ENCODE results near the gene A3GALT2. TPM values are rescaled to one million over a fixed set of nuclear protein-coding genes. Genes with fewer than 3 reads are reported as not detected.

Gene A3GALT2
- not detected in 2 replicates for total RNA-seq

GRCh38 chr1:33320619-33321165 lies at the start of gene A3GALT2:
Gene A3GALT2, minus strand, starts transcription at chr1:33321098. Its CDS starts 0 bp downstream, at chr1:33321098.

Other genes starting within 250 kb of the A3GALT2 start
- 0.46 and 1.9 TPM in 2 replicates for gene AZIN2, start 239.9 kb downstream of the A3GALT2 start, total RNA-seq
- 1.1 and 1.9 TPM in 2 replicates for gene TRIM62, start 139.1 kb downstream of the A3GALT2 start, total RNA-seq
- 1.9 and 3.2 TPM in 2 replicates for gene ZNF362, start 64.6 kb downstream of the A3GALT2 start, total RNA-seq
- gene PHC2, start 110.0 kb upstream of the A3GALT2 start, total RNA-seq: 56.1 and 59.1 TPM in 2 replicates
- 7.5 and 13.4 TPM in 2 replicates for gene ZSCAN20, start 151.5 kb upstream of the A3GALT2 start, total RNA-seq